Erythroblast (primary cell): ENCODE measurements around the gene U2AF2.

Experiments
- GATA1 ChIP-seq: IDR thresholded peaks from 2 replicates; pipeline ENCODE4 v1.6.1; 2011; ENCODE audit warnings: low read depth, mild to moderate bottlenecking, control low read depth, low read length, moderate library complexity
- POLR2A ChIP-seq: IDR thresholded peaks from 2 replicates; pipeline ENCODE4 v1.6.1; 2011; ENCODE audit warnings: mild to moderate bottlenecking, low read length

DNA sequence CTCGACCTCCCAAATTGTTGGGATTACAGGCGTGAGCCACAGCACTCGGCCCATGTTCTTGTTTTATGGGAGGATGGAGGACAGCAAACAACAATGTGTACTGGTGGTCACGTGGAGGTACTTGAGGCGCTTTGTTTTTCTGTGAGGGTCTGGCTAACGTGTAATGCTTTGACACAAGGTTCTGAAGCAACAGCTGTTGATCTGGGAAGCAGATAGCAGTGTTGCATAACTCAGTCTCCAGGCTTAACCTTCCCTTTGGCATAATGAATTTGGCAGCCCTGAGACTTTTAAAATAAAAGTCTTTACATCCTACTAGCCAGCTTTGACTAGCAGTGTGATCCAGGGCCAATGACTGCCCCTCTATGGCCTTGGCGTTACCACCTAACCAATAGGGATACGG is 21.0 kb upstream of the U2AF2 start:
- TF ChIP-seq POLR2A (no peak), GATA1 (no peak)
